ENCODE data around the gene SEMA5A. TPM values are rescaled to one million over a fixed set of nuclear protein-coding genes. Genes with fewer than 3 reads are reported as not detected.

The SEMA5A gene
- total RNA-seq, 4 donors from 2014 or later: 2.3 to 4.7 (median 3.7) TPM

- 72 to 87% methylated on average over 3 of the region's 3 CpGs for WGBS, 2 donors (ENCODE audit: low coverage in 1 of 2)
- no peak overlapping the region for H3K27ac ChIP-seq
- TF ChIP-seq POLR2AphosphoS5 (IDR thresholded peaks at IDR 0.05) (no peak), EP300 (IDR thresholded peaks at IDR 0.05) (no peak), POLR2A (IDR thresholded peaks at IDR 0.05) (no peak)
- TF ChIP-seq, protein P1, sequence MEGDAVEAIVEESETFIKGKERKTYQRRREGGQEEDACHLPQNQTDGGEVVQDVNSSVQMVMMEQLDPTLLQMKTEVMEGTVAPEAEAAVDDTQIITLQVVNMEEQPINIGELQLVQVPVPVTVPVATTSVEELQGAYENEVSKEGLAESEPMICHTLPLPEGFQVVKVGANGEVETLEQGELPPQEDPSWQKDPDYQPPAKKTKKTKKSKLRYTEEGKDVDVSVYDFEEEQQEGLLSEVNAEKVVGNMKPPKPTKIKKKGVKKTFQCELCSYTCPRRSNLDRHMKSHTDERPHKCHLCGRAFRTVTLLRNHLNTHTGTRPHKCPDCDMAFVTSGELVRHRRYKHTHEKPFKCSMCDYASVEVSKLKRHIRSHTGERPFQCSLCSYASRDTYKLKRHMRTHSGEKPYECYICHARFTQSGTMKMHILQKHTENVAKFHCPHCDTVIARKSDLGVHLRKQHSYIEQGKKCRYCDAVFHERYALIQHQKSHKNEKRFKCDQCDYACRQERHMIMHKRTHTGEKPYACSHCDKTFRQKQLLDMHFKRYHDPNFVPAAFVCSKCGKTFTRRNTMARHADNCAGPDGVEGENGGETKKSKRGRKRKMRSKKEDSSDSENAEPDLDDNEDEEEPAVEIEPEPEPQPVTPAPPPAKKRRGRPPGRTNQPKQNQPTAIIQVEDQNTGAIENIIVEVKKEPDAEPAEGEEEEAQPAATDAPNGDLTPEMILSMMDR (IDR thresholded peaks at IDR 0.05): no peak
- no peak overlapping the region for H3K4me3 ChIP-seq
- H3K36me3 ChIP-seq: no peaks in the 10 kb centered on the region
- H3K9me3 ChIP-seq: no peaks in the 10 kb centered on the region
- no peaks in the 10 kb centered on the region for H3K27me3 ChIP-seq
- ATAC-seq: no peak
- H3K4me1 ChIP-seq: no peaks in the 10 kb centered on the region
These were observed 84.8 kb downstream of the SEMA5A start for GRCh38 chr5:9460885-9461645.

- 58 to 78% methylated on average over 2 to 3 of the region's 3 CpGs for WGBS, 2 donors (ENCODE audit: low coverage in 1 of 2)
- H3K4me1 ChIP-seq: no peaks in the 10 kb centered on the region
- H3K36me3 ChIP-seq: no peaks in the 10 kb centered on the region
- H3K9me3 ChIP-seq: peaks cover 0 to 6% (median 0%) of the 10 kb centered on the region in 3 donors
- no peak overlapping the region for H3K4me3 ChIP-seq
- no peaks in the 10 kb centered on the region for H3K27me3 ChIP-seq
- ATAC-seq: no peak
- TF ChIP-seq POLR2AphosphoS5 (IDR thresholded peaks at IDR 0.05): no peak
- no peak for TF ChIP-seq EP300 (IDR thresholded peaks at IDR 0.05)
- TF ChIP-seq, protein P1 (IDR thresholded peaks at IDR 0.05): no peak
- TF ChIP-seq POLR2A (IDR thresholded peaks at IDR 0.05): no peak
- no peak overlapping the region for H3K27ac ChIP-seq
These were observed 89.3 kb downstream of the SEMA5A start for GRCh38 chr5:9456435-9457042.

DNA sequence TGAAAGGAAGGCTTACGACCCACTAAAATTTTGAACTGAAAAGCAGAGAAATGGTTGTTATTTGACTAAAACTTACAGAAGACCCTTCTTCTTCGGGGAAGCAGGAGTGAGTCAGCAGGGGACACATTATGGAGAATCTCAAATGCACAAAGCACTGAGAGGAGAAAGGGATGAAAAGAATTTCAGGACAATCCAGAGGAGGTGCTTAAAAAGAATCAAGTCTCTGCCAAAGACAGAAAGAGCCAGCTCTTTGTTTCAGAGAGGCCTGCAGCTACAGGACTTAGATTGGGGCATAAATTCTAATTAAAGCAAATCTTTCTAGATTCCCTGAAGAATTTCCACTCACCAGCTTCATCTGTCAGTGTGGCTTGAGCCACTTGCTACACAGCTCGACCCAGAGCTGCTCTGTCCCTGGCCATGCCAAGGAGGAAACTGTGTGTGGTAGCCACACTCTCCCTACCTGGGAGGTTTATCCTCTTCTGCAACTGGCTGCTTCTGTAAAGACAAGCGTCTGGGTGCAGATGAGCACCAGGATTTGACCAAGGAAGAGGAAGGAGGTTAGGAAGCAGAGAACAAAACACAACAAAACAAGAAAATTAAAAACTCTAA is 89.9 kb downstream of the SEMA5A start:
- H3K4me1 ChIP-seq: no peaks in the 10 kb centered on the region
- WGBS, 2 donors (ENCODE audit: low coverage in 1 of 2): 39 to 44% methylated on average over 3 to 4 of the region's 4 CpGs
- TF ChIP-seq POLR2A (IDR thresholded peaks at IDR 0.05) (no peak), POLR2AphosphoS5 (IDR thresholded peaks at IDR 0.05) (no peak)
- ATAC-seq: no peak
- H3K9me3 ChIP-seq: peaks cover 0 to 6% (median 0%) of the 10 kb centered on the region in 3 donors
- no peaks in the 10 kb centered on the region for H3K27me3 ChIP-seq
- no peaks in the 10 kb centered on the region for H3K36me3 ChIP-seq
- no peak overlapping the region for H3K27ac ChIP-seq
- no peak overlapping the region for H3K4me3 ChIP-seq

DNA sequence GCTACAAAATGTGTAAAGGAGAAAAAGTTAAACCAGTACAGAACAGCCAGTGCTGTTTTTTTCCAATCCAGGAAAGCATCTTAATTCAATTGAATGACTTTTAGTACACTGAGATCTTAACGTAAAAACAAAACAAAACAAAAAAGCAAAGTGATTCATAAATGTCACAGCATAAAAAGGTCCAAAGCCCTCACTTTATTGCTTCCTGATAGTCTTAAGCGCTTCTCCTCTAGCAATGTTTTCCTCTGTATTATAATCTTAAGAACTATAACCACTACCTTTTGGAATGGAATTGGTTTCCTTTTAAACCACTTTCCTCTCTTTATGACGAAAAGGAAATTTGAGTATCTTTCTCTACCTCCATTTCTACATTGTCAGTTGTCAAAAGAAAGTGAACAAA is 91.4 kb downstream of the SEMA5A start:
- no peak for ATAC-seq
- Histone ChIP-seq H3K27ac (no peak overlapping the region), H3K27me3 (no peaks in the 10 kb centered on the region), H3K36me3 (no peaks in the 10 kb centered on the region), H3K9me3 (peaks cover 0 to 6% (median 0%) of the 10 kb centered on the region in 3 donors), H3K4me1 (no peaks in the 10 kb centered on the region), H3K4me3 (no peak overlapping the region)
- TF ChIP-seq POLR2AphosphoS5 (IDR thresholded peaks at IDR 0.05) (no peak), EP300 (IDR thresholded peaks at IDR 0.05) (no peak), POLR2A (IDR thresholded peaks at IDR 0.05) (no peak)
- TF ChIP-seq, protein P1 (IDR thresholded peaks at IDR 0.05): no peak
- 79 to 100% methylated on average over 2 to 3 of the region's 3 CpGs for WGBS, 2 donors (ENCODE audit: low coverage in 1 of 2)

GRCh38 chr5:9454012-9454481 is 91.8 kb downstream of the SEMA5A start:
- H3K27ac ChIP-seq: no peak overlapping the region
- H3K36me3 ChIP-seq: no peaks in the 10 kb centered on the region
- WGBS, 2 donors (ENCODE audit: low coverage in 1 of 2): 84 to 89% methylated on average over 4 of the region's 4 CpGs
- no peaks in the 10 kb centered on the region for H3K4me1 ChIP-seq
- no peak overlapping the region for H3K4me3 ChIP-seq
- no peak for ATAC-seq
- H3K9me3 ChIP-seq: peaks cover 0 to 6% (median 0%) of the 10 kb centered on the region in 3 donors
- TF ChIP-seq EP300 (IDR thresholded peaks at IDR 0.05) (no peak), POLR2A (IDR thresholded peaks at IDR 0.05) (no peak)
- no peaks in the 10 kb centered on the region for H3K27me3 ChIP-seq

All from gastroesophageal sphincter (tissue), 4 donors.